Measurements from ENCODE around the gene FBH1. TPM values are rescaled to one million over a fixed set of nuclear protein-coding genes. Genes with fewer than 3 reads are reported as not detected.

FBH1 gene
- total and polyA plus RNA-seq, 8 donors, result 74.7 to 96.1 (median 85.0) TPM

DNA sequence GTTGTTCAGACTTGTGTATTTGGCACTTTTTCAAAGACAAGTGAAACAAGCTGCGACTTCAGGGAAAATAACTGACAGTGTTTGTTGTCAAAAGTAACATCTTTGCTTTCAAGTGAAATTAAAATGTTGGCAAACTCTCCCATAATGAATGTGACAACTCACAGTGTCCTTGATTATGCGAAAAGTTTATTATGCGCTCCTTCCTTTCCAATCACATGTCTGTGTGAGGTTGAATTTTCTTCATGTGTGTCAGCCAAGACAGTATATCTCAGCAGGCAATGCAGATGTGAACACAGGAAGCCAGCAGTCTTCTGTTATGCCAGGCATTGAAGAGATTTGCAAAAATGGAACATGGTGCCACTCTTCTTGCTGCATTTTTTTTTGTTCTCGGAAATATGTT lies 28.7 kb downstream of the FBH1 start:
- H3K4me3 ChIP-seq, result no peak overlapping the region
- no peaks in the 10 kb centered on the region for H3K9me3 ChIP-seq
- intact Hi-C loops (cut with DNase I), result no loop called here
- no peaks in the 10 kb centered on the region for H3K4me1 ChIP-seq
- ATAC-seq (no peak), DNase-seq (no peak)
- TF ChIP-seq, protein P1, sequence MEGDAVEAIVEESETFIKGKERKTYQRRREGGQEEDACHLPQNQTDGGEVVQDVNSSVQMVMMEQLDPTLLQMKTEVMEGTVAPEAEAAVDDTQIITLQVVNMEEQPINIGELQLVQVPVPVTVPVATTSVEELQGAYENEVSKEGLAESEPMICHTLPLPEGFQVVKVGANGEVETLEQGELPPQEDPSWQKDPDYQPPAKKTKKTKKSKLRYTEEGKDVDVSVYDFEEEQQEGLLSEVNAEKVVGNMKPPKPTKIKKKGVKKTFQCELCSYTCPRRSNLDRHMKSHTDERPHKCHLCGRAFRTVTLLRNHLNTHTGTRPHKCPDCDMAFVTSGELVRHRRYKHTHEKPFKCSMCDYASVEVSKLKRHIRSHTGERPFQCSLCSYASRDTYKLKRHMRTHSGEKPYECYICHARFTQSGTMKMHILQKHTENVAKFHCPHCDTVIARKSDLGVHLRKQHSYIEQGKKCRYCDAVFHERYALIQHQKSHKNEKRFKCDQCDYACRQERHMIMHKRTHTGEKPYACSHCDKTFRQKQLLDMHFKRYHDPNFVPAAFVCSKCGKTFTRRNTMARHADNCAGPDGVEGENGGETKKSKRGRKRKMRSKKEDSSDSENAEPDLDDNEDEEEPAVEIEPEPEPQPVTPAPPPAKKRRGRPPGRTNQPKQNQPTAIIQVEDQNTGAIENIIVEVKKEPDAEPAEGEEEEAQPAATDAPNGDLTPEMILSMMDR (IDR thresholded peaks at IDR 0.05), result no peak
- H3K27ac ChIP-seq, result no peak overlapping the region
- H3K36me3 ChIP-seq, result peaks cover 2 to 98% of the 10 kb centered on the region in 2 donors
- H3K27me3 ChIP-seq, result no peaks in the 10 kb centered on the region

DNA sequence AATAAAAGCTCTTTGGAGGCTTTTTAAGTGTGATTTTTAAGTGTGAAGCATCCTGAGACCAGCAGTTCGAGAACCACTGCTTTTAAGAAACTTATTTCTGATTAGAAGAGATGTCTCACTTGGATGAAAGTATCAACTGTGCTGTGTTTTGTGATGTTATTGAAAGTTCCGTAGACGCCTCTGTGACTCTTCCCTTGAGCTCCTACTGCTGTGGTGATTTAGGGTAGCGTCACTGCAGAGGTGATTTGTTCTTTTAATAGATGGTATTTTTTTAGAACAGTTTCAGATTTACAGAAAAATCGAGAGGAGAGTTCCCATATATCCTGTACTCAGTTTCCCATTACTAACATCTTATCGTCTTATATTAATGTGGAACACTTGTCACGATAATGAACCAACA lies 29.5 kb downstream of the FBH1 start:
- Histone ChIP-seq H3K4me1 (no peaks in the 10 kb centered on the region), H3K27ac (no peak overlapping the region), H3K9me3 (no peaks in the 10 kb centered on the region), H3K36me3 (peaks cover 6 to 98% of the 10 kb centered on the region in 2 donors), H3K27me3 (no peaks in the 10 kb centered on the region), H3K4me3 (no peak overlapping the region)
- TF ChIP-seq, protein P1 (IDR thresholded peaks at IDR 0.05), result no peak
- intact Hi-C loops (cut with DNase I), result no loop called here
- ATAC-seq, result no peak
- no peak for DNase-seq

DNA sequence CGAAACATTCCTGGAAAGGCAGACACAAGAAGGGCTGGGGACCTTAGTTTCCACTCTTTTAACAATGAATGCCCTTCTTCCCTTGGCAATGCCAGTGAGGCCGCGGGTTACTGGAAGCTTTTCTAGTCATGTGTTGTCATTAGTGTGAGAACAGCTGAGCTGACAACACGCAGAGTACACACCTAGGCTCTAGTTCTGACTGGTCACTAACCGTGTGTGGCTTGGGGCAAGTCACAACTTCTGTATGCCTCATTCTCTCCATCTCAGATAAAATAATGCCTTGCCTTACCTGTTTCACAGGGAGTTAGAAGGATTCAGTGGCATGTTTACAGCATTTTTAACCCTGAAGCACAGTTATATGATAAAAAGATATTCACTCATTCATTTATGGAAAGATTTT lies 31.7 kb downstream of the FBH1 start:
- peaks cover 6 to 100% of the 10 kb centered on the region in 2 donors for H3K36me3 ChIP-seq
- TF ChIP-seq, protein P1 (IDR thresholded peaks at IDR 0.05), result no peak

DNA sequence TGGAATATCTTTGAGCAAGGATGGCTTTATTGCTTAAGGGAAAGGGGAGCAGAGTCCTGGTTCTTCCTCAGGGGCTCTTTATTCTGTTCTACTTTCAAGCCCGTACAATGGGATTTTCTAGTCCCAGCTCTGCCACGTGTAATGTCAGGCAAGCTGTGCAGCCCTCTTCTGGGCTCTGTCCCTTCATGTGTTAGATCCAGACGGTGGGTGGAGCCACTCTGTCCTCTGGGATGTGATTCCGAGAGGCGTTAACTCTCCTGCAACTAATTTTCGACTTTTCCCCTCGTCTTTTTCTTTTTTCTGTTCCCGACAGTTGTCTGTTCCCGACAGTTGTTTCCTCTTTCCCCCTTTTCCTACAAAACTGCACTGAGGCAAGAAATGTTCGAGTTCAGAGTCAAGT lies 34.8 kb downstream of the FBH1 start:
- TF ChIP-seq, protein P1 (IDR thresholded peaks at IDR 0.05), result no peak
- Histone ChIP-seq H3K36me3 (peaks cover 6 to 100% of the 10 kb centered on the region in 2 donors), H3K4me3 (no peak overlapping the region), H3K4me1 (no peaks in the 10 kb centered on the region), H3K27me3 (no peaks in the 10 kb centered on the region), H3K27ac (no peak overlapping the region), H3K9me3 (no peaks in the 10 kb centered on the region)
- ATAC-seq (no peak), DNase-seq (no peak)
- intact Hi-C loops (cut with DNase I), result no loop called here

More for the DNA sequence above, 31.7 kb downstream of the FBH1 start:
- no peak for DNase-seq
- Histone ChIP-seq H3K4me3 (no peak overlapping the region), H3K27ac (no peak overlapping the region), H3K4me1 (no peaks in the 10 kb centered on the region), H3K27me3 (no peaks in the 10 kb centered on the region), H3K9me3 (no peaks in the 10 kb centered on the region)
- intact Hi-C loops (cut with DNase I), result no loop called here
- no peak for ATAC-seq

DNA sequence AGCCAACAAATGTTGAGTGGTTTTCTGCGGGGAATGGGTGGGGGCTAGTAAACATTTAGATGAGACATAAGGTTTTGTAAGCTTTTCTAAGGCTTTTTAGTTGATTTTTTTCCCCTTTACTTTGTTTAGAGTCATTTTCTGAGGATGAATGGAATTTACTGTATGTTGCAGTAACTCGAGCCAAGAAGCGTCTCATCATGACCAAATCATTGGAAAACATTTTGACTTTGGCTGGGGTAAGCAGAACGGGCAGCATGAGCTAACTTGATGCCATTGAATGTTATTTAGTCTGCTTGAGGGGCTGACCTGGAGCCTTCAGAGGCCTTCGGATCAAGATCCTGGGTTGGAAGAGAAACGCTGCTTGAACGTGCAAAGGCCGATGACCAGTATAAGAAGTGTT lies 37.3 kb downstream of the FBH1 start:
- Histone ChIP-seq H3K27me3 (no peaks in the 10 kb centered on the region), H3K9me3 (no peaks in the 10 kb centered on the region), H3K4me1 (peaks cover 0 to 4% of the 10 kb centered on the region in 2 donors), H3K27ac (no peak overlapping the region), H3K4me3 (no peak overlapping the region), H3K36me3 (peaks cover 6 to 99% of the 10 kb centered on the region in 2 donors)
- TF ChIP-seq, protein P1 (IDR thresholded peaks at IDR 0.05), result no peak
- intact Hi-C loops (cut with DNase I), result no loop called here
- no peak for DNase-seq
- no peak for ATAC-seq

Data from left lung (tissue), 10 donors.